ENCODE measurements around the gene HCN3. TPM values are rescaled to one million over a fixed set of nuclear protein-coding genes. Genes with fewer than 3 reads are reported as not detected.

Gene HCN3
- polyA plus RNA-seq, 1 of the 3 experiments (the other 2 are of a cell fraction) = 9.7 TPM

DNA sequence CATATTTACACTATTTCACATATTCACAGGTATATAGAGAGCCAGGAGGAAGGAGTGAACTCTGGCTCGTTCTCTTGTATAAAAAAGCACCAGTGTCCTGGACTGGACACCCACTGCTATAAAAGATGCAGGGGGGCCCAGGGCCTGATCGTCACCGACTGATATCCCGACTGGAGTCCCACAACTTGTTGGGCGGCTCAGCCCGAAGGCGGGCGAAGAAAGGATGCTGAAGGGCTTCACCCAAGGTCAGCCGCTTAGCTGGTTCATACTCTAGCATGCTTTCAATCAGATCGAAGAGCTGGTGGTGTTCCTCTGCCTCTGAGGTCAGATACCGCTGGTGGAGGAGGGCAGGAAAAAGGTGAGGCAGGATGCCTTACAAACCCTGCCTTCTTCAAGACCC, 14.2 kb upstream of the HCN3 start (continued):
- no peak for TF ChIP-seq REST (IDR thresholded peaks at IDR 0.05; ENCODE audit: low read depth, low read length)
- TF ChIP-seq POLR2AphosphoS5 (IDR thresholded peaks at IDR 0.05; ENCODE audit: low read depth, low read length) = no peak
- TF ChIP-seq ZBTB33 (IDR thresholded peaks at IDR 0.05; ENCODE audit: borderline replicate concordance, low read depth) = no peak
- TF ChIP-seq EP300 (IDR thresholded peaks at IDR 0.05; ENCODE audit: borderline replicate concordance in 1 of 2, low read depth in 1 of 2, low read length in 1 of 2) = no peak
- no peak for TF ChIP-seq TEAD4 (IDR thresholded peaks at IDR 0.05; ENCODE audit: borderline replicate concordance, insufficient read depth)

DNA sequence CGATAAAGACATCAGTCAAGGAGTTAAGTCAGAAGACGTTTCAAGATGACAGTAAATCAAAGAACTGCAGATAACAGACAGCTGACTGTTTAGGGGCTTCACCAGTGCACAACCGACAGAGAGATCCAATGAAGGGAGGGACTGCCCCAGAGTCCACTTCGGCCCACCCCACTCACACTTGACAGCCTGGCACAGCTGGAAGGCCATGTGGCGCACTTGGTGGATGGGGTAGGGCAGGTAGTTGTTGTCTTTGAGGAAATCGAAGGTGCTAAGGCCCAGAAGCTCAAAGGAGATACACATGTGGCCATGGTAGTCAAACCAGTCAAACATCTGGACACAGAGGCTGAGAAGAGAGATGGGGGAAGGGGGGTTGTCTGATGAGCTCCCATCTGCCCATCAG, 10.7 kb upstream of the HCN3 start:
- Histone ChIP-seq H3K4me1 (ENCODE audit: control insufficient read depth in 1 of 2, insufficient read depth in 2 of 2, low read depth in 1 of 2, low read length in 1 of 2) (peaks cover 0 to 7% of the 10 kb centered on the region in 2 experiments; a peak in 1 of 4 replicates), H3K4me3 (ENCODE audit: low read depth in 2 of 2, low read length in 1 of 2) (no peak overlapping the region), H3K9me3 (no peaks in the 10 kb centered on the region), H3K9me2 (no peaks in the 10 kb centered on the region), H3F3A (replicated peaks; ENCODE audit: insufficient read depth) (peaks cover 41% of the 10 kb centered on the region), H3K9ac (no peak overlapping the region), H3K27me3 (ENCODE audit: insufficient read depth) (no peaks in the 10 kb centered on the region), H3K79me2 (ENCODE audit: insufficient read depth) (peaks cover 29% of the 10 kb centered on the region), H4K20me1 (ENCODE audit: insufficient read depth) (peaks cover 6% of the 10 kb centered on the region), H3K4me2 (no peak overlapping the region), H2AFZ (ENCODE audit: low read depth) (no peak overlapping the region), H3K27ac (ENCODE audit: low read depth in 2 of 2, low read length in 1 of 2) (no peak overlapping the region), H3K36me3 (replicated peaks in 1 of 2; ENCODE audit: control insufficient read depth in 1 of 2, insufficient read depth in 2 of 2, low read length in 1 of 2) (peaks cover 57 to 75% of the 10 kb centered on the region in 2 experiments)
- DNase-seq = no peak
- 98% methylated on average over 6 of the region's 6 CpGs for WGBS (ENCODE audit: low lambda C conversion rate)
- ChIA-PET CTCF (interaction anchor here (0.7 to 13.2 kb wide), 7 partner anchors 10 to 59 kb away, joined by 3 to 126 read pairs (median 4); partner anchors contain the start of gene ENTREP3), POLR2A (interaction anchor here (0.6 to 1.0 kb wide), 3 partner anchors 12 to 39 kb away, joined by 3 read pairs; partner anchors contain the start of gene ENTREP3)
- TF ChIP-seq NRF1 (IDR thresholded peaks at IDR 0.05; ENCODE audit: low read depth, low read length) = no peak
- no peak for TF ChIP-seq MEF2A (IDR thresholded peaks at IDR 0.05; ENCODE audit: borderline replicate concordance, low read depth)
- no peak for TF ChIP-seq REST (IDR thresholded peaks at IDR 0.05; ENCODE audit: low read depth, low read length)
- no peak for TF ChIP-seq GATA2 (CRISPR knock-in tag; IDR thresholded peaks at IDR 0.05)
- TF ChIP-seq SMC3 (IDR thresholded peaks at IDR 0.05; ENCODE audit: low read depth, low read length) = no peak
- TF ChIP-seq RFX5 (IDR thresholded peaks at IDR 0.05; ENCODE audit: low read length) = no peak
- no peak for TF ChIP-seq RAD21 (IDR thresholded peaks at IDR 0.05; ENCODE audit: low read length)
- no peak for TF ChIP-seq TEAD4 (IDR thresholded peaks at IDR 0.05; ENCODE audit: borderline replicate concordance, insufficient read depth)
- no peak for TF ChIP-seq EZH2phosphoT487 (IDR thresholded peaks at IDR 0.05; ENCODE audit: borderline replicate concordance, low read depth)
- no peak for TF ChIP-seq RXRA (IDR thresholded peaks at IDR 0.05; ENCODE audit: borderline replicate concordance, low read depth)
- TF ChIP-seq TCF12 (IDR thresholded peaks at IDR 0.05) = no peak
- TF ChIP-seq YY1 (IDR thresholded peaks at IDR 0.05; ENCODE audit: low read depth) = no peak
- TF ChIP-seq MAX (IDR thresholded peaks at IDR 0.05; ENCODE audit: low read depth) = no peak
- TF ChIP-seq POLR2AphosphoS5 (IDR thresholded peaks at IDR 0.05; ENCODE audit: low read depth, low read length) = no peak
- no peak for TF ChIP-seq SIN3A (IDR thresholded peaks at IDR 0.05; ENCODE audit: borderline replicate concordance, low read depth, low read length)
- no peak for TF ChIP-seq IRF3 (IDR thresholded peaks at IDR 0.05; ENCODE audit: low read depth, low read length)
